Panc1 (cell line): ENCODE results near the gene EEF2K. TPM values are rescaled to one million over a fixed set of nuclear protein-coding genes. Genes with fewer than 3 reads are reported as not detected.

Experiments used
- ATAC-seq: fragments of 200-7000 bp; cut with Tn5 transposase; 2 replicates; pipeline ENCODE4 v1.9.1; 2020; ENCODE audit warnings: mild to moderate bottlenecking, moderate library complexity
- Bru-seq: library from RNA; stranded (reverse); fragments of 400-500 nt; gene quantifications from one replicate; lab custom pipeline; 2021; lab: Mats Ljungman, UMichigan
- BruChase-seq, 2 experiments: library from RNA; stranded (reverse); fragments of 400-500 nt; gene quantifications; one replicate each; lab custom pipeline; 2021; lab: Mats Ljungman, UMichigan
- BruUV-seq: library from RNA; stranded (reverse); fragments of 400-500 nt; replicated peaks from 2 replicates; lab custom pipeline; 2021; lab: Mats Ljungman, UMichigan
- CTCF ChIA-PET: fragments of 300-600 bp; sonication (Branson Sonifier 250); formaldehyde crosslinking; loops from one replicate; lab custom pipeline; 2022; ENCODE audit warnings: antibody characterized with exemption; lab: Charles Lee
- POLR2A ChIA-PET: fragments of 300-600 bp; sonication (Branson Sonifier 250); formaldehyde crosslinking; loops from one replicate; lab custom pipeline; 2022; ENCODE audit warnings: antibody characterized with exemption; lab: Charles Lee
- DNase-seq: peaks from one replicate; pipeline ENCODE4 v3.0.0-alpha.2; 2010; ENCODE audit warnings: low read depth, low spot score
- H3K27ac ChIP-seq: 2 replicates; pipeline ENCODE4 v1.5.1; 2011; ENCODE audit warnings: mild to moderate bottlenecking, low read length, inconsistent platforms
- H3K27me3 ChIP-seq: fragments of 200-500 bp; sonication (Bioruptor generic); 2 replicates; pipeline ENCODE4 v1.6.0; 2014; ENCODE audit warnings: low read length, inconsistent platforms; ENCODE audit not compliant: control insufficient read depth, insufficient read depth
- H3K36me3 ChIP-seq: fragments of 200-500 bp; sonication (Bioruptor generic); 2 replicates; pipeline ENCODE4 v1.5.1; 2014; ENCODE audit warnings: inconsistent platforms, mild to moderate bottlenecking, low read length, moderate library complexity; ENCODE audit not compliant: control insufficient read depth, insufficient read depth
- H3K4me1 ChIP-seq: 2 replicates; pipeline ENCODE4 v1.5.1; 2011; ENCODE audit warnings: inconsistent platforms, mild to moderate bottlenecking, low read length, moderate library complexity; ENCODE audit not compliant: control insufficient read depth, insufficient read depth
- H3K4me3 ChIP-seq, 2 experiments: 2 replicates each; pipeline ENCODE4 v1.5.1; 2011 to 2012; ENCODE audit warnings: low read depth in 2 of 2, low read length in 2 of 2, mild to moderate bottlenecking in 2 of 2, inconsistent platforms in 1 of 2, moderate library complexity in 1 of 2
- H3K9me3 ChIP-seq: fragments of 200-500 bp; sonication (Bioruptor generic); 2 replicates; pipeline ENCODE4 v1.5.1; 2014; ENCODE audit warnings: low read depth, mild to moderate bottlenecking, inconsistent platforms, low read length, moderate library complexity; ENCODE audit not compliant: control insufficient read depth, insufficient read depth
- POLR2AphosphoS5 ChIP-seq: IDR thresholded peaks from 2 replicates; pipeline ENCODE4 v1.6.1; 2012; ENCODE audit warnings: mild to moderate bottlenecking, low read depth, low read length, moderate library complexity
- SIN3A ChIP-seq: IDR thresholded peaks from 2 replicates; pipeline ENCODE4 v1.6.1; 2012; ENCODE audit warnings: low read depth, mild to moderate bottlenecking, low read length, moderate library complexity, borderline replicate concordance; ENCODE audit not compliant: insufficient read depth
- TCF7L2 ChIP-seq: IDR thresholded peaks from 2 replicates; pipeline ENCODE4 v1.6.1; 2011; ENCODE audit warnings: mild to moderate bottlenecking, low read depth, low read length, inconsistent platforms
- in situ Hi-C: cut with HindIII; loops from 2 replicates; pipeline ENCODE4 v1.10.0; 2016; ENCODE audit warnings: low sequenced_read_pairs, low pct_unique_long_range_greater_than_20kb
- intact Hi-C: fragments of 100-400 bp; cut with micrococcal nuclease; formaldehyde crosslinking; loops from one replicate; pipeline ENCODE4 v1.10.0; 2022; ENCODE audit not compliant: unreplicated experiment
- long read RNA-seq: library from polyadenylated mRNA; unstranded; transcript quantifications from one replicate; pipeline ENCODE4 v2.0.0, GENCODE V29; 2021; ENCODE audit not compliant: unreplicated experiment
- polyA plus RNA-seq: library from polyadenylated mRNA; unstranded; fragments of >200 nt; gene quantifications from one replicate; pipeline ENCODE4 v1.2.1, GENCODE V29; 2012; ENCODE audit warnings: missing spikeins; ENCODE audit not compliant: insufficient read length
- total RNA-seq: library from RNA; stranded (reverse); gene quantifications from one replicate; pipeline ENCODE4 v1.2.1, GENCODE V29; 2021; ENCODE audit not compliant: unreplicated experiment
- TF ChIP-seq, protein P1 (sequence below): fragments of 450-650 bp; IDR thresholded peaks from 2 replicates; pipeline ENCODE4 v1.5.1; 2017; ENCODE audit warnings: mild to moderate bottlenecking
- TF ChIP-seq, protein P2 (sequence below), 2 experiments: IDR thresholded peaks; 2 replicates each; pipeline ENCODE4 v1.6.1; 2011 to 2012; ENCODE audit warnings: low read depth in 2 of 2, control low read depth in 1 of 2, low read length in 1 of 2, mild to moderate bottlenecking in 1 of 2, moderate library complexity in 1 of 2; ENCODE audit not compliant: insufficient read depth in 1 of 2

EEF2K gene
- 15.0 TPM for total RNA-seq
- polyA plus RNA-seq = 9.8 TPM
- percentile 58 among the genes with signal in this experiment for Bru-seq, nascent RNA
- percentile 61 among the genes with signal in this experiment for BruChase-seq, experiment 1, labeled RNA remaining after a 2-hour chase
- percentile 65 among the genes with signal in this experiment for BruChase-seq, experiment 2, labeled RNA remaining after a 6-hour chase
- long read RNA-seq, full-length matches to known transcripts = 9 of 28 reads
- long read RNA-seq, partial matches to known transcripts = 9 of 28 reads
- long read RNA-seq, other reads (novel, unspliced or antisense) = 10 of 28 reads

DNA sequence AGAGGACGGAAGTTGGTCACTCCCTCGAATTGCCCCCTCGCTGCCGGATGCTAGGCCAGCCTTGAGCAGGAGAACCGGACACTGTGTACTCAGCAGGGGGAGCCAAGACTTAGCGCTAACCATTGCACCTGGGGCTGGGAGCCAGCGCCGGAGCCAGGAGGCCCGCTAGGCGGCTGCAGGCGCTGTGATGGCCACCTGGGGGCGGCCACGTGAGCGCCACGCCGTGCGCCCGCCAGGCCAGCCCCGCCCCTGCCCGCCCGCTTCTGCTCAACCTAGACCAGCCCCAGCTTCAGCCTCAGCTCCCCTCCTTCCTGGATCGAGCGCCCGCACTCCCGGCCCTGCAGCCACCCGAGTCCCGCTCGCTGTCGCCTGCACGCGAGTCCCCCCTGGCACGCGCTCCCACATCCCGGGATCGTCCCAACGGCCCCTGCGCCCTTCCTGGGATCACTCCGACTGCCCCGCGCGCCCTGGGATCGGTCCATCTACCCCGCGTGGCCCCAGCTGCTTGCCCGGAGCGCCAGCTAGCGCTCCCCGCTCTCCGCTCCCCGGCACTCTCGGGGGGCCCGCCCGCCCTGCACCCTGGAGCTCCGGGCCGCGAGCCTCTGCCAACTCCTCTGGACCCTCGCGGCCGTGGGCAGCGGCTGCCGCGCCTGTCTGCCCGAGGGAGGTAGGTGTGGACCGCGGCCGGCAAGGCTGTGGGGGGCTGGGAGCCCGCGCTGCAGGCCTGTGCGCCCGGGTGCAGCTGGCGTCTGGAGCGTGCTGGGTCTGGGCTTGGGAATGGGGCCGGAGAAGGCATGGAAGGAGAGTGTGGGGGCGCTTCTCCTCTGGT, at the start of gene EEF2K:
TSS of gene EEF2K (plus strand) at position 266 of the 829 bp plus-strand sequence. CDS start 19,452 bp downstream, outside the sequence.
- DNase-seq (peak; percentile 85), ATAC-seq (peak; percentile 97)
- in situ Hi-C loops = no loop called here
- Histone ChIP-seq H3K9me3 (no peaks in the 10 kb centered on the region), H3K27me3 (no peaks in the 10 kb centered on the region), H3K4me1 (peaks cover 17% of the 10 kb centered on the region), H3K27ac (peak within 1 kb of the TSS; percentile 88), H3K36me3 (no peaks in the 10 kb centered on the region; the same call in 1 of the 2 replicates), H3K4me3 (peak within 1 kb of the TSS; percentile 70 to 89)
- BruUV-seq = no TSS peak
- TF ChIP-seq TCF7L2 (peak; percentile 61; the same call in 1 of the 2 replicates), POLR2AphosphoS5 (peak; percentile 83), SIN3A (peak; percentile 85; the same call in 1 of the 2 replicates)
- TF ChIP-seq, protein P1, sequence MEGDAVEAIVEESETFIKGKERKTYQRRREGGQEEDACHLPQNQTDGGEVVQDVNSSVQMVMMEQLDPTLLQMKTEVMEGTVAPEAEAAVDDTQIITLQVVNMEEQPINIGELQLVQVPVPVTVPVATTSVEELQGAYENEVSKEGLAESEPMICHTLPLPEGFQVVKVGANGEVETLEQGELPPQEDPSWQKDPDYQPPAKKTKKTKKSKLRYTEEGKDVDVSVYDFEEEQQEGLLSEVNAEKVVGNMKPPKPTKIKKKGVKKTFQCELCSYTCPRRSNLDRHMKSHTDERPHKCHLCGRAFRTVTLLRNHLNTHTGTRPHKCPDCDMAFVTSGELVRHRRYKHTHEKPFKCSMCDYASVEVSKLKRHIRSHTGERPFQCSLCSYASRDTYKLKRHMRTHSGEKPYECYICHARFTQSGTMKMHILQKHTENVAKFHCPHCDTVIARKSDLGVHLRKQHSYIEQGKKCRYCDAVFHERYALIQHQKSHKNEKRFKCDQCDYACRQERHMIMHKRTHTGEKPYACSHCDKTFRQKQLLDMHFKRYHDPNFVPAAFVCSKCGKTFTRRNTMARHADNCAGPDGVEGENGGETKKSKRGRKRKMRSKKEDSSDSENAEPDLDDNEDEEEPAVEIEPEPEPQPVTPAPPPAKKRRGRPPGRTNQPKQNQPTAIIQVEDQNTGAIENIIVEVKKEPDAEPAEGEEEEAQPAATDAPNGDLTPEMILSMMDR = peak; percentile 94
- TF ChIP-seq, protein P2, sequence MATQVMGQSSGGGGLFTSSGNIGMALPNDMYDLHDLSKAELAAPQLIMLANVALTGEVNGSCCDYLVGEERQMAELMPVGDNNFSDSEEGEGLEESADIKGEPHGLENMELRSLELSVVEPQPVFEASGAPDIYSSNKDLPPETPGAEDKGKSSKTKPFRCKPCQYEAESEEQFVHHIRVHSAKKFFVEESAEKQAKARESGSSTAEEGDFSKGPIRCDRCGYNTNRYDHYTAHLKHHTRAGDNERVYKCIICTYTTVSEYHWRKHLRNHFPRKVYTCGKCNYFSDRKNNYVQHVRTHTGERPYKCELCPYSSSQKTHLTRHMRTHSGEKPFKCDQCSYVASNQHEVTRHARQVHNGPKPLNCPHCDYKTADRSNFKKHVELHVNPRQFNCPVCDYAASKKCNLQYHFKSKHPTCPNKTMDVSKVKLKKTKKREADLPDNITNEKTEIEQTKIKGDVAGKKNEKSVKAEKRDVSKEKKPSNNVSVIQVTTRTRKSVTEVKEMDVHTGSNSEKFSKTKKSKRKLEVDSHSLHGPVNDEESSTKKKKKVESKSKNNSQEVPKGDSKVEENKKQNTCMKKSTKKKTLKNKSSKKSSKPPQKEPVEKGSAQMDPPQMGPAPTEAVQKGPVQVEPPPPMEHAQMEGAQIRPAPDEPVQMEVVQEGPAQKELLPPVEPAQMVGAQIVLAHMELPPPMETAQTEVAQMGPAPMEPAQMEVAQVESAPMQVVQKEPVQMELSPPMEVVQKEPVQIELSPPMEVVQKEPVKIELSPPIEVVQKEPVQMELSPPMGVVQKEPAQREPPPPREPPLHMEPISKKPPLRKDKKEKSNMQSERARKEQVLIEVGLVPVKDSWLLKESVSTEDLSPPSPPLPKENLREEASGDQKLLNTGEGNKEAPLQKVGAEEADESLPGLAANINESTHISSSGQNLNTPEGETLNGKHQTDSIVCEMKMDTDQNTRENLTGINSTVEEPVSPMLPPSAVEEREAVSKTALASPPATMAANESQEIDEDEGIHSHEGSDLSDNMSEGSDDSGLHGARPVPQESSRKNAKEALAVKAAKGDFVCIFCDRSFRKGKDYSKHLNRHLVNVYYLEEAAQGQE (IDR thresholded peaks at IDR 0.05; ENCODE audit: insufficient read depth in 1 of 2, low read depth in 2 of 2, low read length in 1 of 2) = no peak
- intact Hi-C loops = no loop called here
- ChIA-PET POLR2A (interaction anchor here (0.6 kb wide), 1 partner anchor 84 kb away, joined by 3 read pairs; no protein-coding TSS in a partner anchor), CTCF (interaction anchor here (0.6 to 1.9 kb wide), 2 partner anchors 33 to 94 kb away, joined by 4 to 9 read pairs; no protein-coding TSS in a partner anchor)

DNA sequence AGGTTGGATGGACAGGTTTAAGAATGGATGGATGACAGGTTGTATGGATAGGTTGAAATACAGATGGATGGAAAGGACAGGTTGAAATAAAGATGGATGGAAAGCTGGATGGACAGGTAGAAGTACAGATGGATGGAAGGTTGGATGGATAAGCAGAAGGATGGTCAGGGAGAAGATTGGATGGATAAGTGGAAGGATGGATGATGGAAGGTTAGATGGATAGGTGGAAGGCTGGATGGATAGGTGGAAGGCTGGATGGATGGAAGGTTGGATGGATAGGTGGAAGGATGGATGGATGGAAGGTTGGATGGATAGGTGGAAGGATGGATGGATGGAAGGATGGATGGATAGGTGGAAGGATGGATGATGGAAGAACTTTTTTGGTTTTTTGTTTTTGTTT, 44.7 kb upstream of the EEF2K start:
- ChIA-PET CTCF (no interaction called here), POLR2A (no interaction called here)
- intact Hi-C loops (no loop called here), in situ Hi-C loops (no loop called here)
- no peak for DNase-seq
- TF ChIP-seq, protein P1 = no peak
- TF ChIP-seq TCF7L2 (no peak), SIN3A (no peak), POLR2AphosphoS5 (no peak)
- TF ChIP-seq, protein P2 (IDR thresholded peaks at IDR 0.05; ENCODE audit: insufficient read depth in 1 of 2, low read depth in 2 of 2, low read length in 1 of 2) = no peak
- no peak for ATAC-seq
- Histone ChIP-seq H3K36me3 (no peaks in the 10 kb centered on the region), H3K27ac (no peak overlapping the region), H3K9me3 (no peaks in the 10 kb centered on the region), H3K4me3 (no peak overlapping the region), H3K27me3 (peaks cover 11% of the 10 kb centered on the region), H3K4me1 (peaks cover 3% of the 10 kb centered on the region; the same call in 1 of the 2 replicates)
- BruUV-seq = no TSS peak
